Stimulated activated CD8-positive, alpha-beta memory T cell treated with anti-CD3 and anti-CD28 coated beads, Interleukin-4, amount 100 ng/mL, for 48 hours (primary cell): Measurements from ENCODE around the gene PLEKHG4B.
"Not testable (repeated sequence)": the region's sequence is repeated elsewhere in the genome, so short reads cannot be mapped to it uniquely, and the experiment has no call there.

Experiments
- DNase-seq: peaks from one replicate; pipeline ENCODE4 v3.0.0-alpha.2; 2020

PLEKHG4B gene

GRCh38 chr5:206927-207536 lies 115.1 kb downstream of the PLEKHG4B start:
- no peak for DNase-seq

GRCh38 chr5:207599-207998 lies 115.6 kb downstream of the PLEKHG4B start:
- no peak for DNase-seq

DNA sequence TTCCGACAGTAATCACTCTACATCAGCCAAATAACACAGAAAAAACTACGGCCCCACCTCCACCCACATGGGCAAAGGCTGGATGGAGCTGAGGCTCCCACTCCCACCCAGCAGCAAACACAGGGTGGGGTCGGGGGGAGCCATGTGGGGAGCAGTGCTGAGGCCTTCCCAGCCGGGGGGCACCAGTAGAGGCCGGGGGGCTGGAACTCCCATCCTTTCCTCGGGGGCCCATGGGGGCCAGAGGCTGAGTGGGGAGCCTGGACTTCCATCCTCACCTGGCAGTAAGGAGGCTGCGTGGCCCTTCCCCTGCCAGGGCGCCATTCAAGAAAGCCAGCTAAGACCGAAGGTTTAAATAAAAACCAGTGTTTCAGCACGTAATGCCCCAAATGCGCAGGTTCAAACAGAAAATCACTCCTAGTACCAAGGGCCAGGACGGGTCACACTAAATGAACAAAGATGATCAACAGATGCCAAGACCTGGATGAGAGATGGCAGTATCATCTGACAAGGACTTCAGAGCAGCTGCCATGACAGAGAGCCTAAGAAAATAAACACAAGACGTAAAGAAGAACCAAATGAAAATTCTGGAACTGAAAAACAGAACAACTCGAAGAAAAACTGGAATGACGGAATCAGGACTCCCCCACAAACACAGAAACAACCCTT lies 116.6 kb downstream of the PLEKHG4B start:
- no peak for DNase-seq

GRCh38 chr5:213803-214395 lies 121.9 kb downstream of the PLEKHG4B start:
- peak; percentile 21 for DNase-seq

DNA sequence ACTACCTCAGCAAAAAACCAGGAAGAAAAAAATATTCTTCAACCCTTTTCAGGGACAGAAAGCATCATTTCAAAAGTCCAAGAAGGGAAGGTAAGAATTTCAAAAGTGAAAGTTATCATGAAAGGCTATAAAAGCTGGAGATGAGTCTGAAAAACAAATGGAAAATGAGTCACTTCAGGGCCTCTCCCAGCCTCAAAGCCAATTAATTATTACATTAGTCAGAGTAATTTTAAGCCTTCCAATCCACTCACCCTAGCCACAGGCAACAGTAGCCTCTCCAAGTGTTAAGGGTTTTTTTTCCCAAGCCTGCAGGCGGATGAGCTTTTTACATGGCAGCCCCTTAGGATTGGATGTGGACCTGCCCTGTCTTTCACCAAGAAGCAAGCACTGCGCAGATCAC lies 123.3 kb downstream of the PLEKHG4B start:
- DNase-seq = peak; percentile 8

DNA sequence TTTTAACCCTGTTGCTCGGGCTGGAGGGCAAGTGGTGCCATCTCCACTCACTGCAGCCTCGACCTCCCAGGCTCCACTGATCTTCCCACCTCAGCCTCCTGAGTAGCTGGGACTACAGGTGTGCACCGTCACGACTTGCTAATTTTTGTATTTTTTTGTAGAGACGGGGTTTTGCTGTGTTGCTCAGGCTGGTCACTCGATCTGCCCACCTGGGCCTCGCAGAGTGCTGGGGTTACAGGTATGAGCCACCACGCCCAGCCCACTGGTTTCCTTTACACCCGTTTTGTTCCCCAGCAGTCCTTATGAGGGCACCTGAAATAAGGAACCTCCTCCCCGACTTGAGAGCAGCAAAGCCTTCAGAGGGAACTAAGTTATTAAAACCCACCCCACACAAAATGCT lies 124.1 kb downstream of the PLEKHG4B start:
- DNase-seq = not testable (repeated sequence)

DNA sequence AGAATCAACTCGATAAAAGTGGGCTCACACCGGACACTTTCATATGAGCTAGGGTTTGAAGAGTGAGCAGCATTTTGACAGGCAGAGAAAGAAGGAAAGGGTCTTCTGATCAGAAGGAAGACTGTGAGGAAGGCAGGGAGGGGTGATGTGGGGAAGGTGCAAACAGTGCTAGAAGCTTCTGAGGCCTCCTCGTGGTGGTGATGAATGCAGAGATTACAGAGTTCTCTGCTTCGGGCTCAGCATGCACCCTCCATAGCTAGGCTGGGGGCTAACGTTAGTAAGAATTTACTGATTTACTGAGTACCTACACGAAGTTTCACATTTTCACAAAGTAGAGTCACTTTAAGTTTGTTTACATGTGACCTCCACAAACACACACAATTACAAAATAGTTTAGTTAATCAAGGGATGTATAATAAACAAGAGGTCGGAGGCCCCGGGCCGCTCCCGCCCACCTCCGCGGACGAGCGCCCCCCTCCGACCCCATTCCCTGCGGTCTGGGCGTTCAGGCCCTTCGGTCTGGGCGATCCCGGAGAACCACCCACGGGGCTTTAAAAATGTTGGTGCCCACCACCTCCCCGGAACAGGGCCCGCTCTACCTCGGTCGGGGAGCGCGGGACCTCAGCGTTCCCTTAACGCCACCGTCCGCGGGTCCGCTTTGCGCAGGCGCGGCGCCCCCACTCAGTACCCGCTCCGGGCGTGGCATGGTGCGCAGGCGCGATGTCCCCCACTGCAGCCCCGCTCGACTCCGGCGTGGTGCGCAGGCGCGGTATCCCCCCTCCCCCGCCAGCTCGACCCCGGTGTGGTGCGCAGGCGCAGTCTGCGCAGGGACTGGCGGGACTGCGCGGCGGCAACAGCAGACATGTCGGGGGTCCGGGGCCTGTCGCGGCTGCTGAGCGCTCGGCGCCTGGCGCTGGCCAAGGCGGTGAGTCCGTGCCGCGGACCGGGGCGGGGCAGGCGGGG lies 125.8 kb downstream of the PLEKHG4B start, which contains the start of the genes CCDC127 and SDHA:
Gene CCDC127 (minus strand): TSS at position 660 of the 963 bp plus-strand sequence. CDS start 1,304 bp downstream, outside the sequence.
Gene SDHA (plus strand): TSS at position 827 of the 963 bp plus-strand sequence. CDS start 36 bp downstream, at position 863.
- peak; percentile 99 for DNase-seq

DNA sequence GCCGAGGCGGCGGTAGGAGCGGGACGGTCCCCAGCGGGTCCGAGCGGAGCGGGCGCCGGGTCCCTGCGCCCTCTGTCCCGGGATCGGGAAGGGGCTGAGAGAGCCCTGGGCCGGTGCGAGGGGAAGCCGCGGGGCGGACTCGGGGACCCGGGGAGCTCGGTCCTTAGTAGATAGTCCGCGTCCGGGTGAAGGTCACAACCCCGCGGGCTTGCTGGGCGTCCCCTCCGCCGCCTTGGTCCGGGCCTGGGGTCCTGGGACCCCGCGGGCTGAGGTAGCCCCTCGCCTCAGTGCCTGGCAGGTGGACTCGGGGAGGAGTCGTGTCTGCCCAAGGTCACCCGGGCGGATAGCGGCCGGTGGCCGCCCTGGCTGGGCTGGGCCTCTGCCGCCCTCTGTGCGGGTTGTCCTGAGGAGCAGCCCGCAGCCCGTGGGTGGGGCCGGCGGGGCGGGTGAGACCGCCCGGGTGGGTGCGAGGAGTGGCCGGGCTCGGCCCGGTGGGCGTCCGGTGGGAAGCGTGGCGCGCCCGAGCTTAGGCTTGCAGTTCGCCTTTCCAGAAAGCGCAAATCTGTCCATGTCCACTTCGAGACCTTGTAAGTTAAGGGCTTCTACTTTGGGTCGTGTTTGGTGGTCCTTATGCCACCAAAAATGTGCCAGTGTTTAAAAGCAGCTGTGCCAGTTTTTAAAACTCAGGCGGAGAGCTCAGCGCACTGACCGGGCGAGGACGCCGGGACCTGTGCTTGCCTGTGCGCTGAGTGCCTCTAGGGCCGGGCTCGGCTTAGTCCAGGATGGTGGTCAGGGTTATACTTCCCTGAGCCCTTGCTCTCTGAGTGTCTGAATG lies 126.7 kb downstream of the PLEKHG4B start:
- peak; percentile 52 for DNase-seq

GRCh38 chr5:219460-219863 lies 127.5 kb downstream of the PLEKHG4B start:
- peak; percentile 45 for DNase-seq

DNA sequence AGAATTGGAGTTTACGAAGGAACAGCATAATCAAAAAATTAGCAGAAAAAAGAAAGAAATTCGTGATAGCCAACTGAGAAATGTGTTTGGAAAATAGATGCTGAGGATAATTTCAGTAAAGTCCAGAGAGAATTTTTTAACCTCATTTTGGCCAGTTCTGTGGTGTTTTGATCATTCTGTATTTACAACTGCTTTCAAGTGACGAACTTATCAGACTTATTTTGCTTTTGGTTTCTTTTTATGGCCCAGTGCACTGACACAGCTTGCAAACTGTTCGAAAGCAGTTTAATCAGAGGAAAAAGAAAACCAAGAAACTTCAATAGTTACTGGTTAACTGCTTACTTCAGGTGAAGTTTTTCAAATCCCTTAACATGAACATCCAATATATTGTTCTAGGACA lies 128.0 kb downstream of the PLEKHG4B start:
- DNase-seq = no peak

GRCh38 chr5:222951-223715 lies 131.2 kb downstream of the PLEKHG4B start:
- DNase-seq = not testable (repeated sequence)

DNA sequence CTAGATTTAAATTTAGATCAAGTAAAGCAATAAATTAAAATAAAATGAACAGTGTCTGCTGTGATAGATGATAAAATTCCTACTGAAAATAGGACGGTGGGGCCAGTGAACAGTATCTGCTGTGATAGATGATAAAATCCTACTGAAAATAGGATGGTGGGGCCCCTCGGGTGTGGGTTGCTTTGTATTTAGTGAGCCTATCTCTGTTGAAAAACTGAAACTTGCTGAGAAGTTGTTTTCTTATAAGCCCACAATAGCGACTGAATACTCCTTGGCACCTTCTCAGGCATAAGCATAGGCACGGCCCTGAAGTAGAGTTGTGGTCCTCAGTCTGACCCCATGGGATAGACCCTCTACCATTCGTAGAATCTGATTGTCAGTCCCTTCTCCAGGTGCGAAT lies 131.8 kb downstream of the PLEKHG4B start:
- DNase-seq = no peak

DNA sequence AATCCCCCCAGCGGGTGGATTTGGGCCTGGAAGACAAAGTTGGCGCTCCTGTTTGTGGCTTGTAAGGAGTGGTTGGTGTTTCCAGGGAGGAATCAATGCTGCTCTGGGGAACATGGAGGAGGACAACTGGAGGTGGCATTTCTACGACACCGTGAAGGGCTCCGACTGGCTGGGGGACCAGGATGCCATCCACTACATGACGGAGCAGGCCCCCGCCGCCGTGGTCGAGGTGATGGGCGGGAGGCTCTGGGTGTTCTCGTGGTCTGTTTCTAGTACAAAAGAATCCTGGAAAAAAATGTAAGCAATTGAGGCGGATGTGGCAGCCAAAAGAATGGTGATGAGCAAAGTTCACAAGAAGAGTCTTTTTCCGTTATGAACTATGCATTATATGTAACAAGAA lies 133.4 kb downstream of the PLEKHG4B start:
- no peak for DNase-seq

DNA sequence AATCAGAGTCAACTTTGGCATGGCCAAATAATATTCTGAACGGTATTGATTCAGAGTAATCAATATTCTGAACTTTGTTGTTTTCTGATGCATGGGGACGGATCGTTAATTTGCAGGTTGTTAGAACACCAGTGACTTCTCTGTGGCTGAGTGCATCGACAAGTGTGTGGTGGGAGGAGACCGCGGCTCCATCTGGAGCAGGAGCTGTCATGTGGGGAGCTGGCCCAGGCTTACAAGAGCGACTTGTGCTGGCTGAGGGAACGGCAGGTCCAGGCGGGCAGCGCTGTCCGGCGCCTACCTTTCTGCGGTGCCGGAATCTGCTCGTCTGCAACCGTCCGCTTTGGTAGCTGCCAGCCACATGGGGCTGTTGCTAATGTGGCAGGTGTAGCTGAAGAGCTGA lies 135.4 kb downstream of the PLEKHG4B start:
- DNase-seq = not testable (repeated sequence)

DNA sequence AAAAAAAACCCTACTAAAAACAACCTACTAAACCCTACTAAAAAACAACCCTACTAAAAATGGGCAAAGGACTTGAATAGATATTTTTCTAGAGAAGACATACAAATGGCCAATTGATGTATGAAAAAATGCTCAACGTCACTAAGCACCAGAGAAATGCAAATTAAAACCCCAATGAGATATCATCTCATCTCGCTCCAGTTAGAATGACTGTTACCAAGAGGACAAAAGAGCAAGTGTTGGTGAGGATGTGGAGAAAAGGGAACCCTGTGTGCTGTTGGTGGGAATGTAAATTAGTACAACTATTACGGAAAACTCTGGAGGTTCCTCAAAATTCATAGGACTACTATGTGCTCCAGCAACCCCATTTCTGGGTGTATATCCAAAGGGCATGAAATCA lies 136.9 kb downstream of the PLEKHG4B start:
- no peak for DNase-seq

DNA sequence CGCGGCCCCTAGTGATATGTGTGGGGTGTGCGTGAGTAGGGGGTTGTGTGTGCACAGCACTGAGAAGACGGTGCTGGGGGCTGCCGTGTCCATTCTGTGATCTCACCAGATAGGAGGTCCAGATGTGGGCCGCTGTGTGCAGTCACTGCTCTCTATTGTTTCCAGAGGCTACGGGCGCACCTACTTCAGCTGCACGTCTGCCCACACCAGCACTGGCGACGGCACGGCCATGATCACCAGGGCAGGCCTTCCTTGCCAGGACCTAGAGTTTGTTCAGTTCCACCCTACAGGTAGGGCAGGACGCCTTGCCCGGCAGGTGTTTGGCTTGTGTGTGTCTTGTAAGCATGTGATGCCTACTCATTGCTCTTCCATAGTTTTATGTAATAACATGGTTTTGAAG lies 138.7 kb downstream of the PLEKHG4B start:
- no peak for DNase-seq

DNA sequence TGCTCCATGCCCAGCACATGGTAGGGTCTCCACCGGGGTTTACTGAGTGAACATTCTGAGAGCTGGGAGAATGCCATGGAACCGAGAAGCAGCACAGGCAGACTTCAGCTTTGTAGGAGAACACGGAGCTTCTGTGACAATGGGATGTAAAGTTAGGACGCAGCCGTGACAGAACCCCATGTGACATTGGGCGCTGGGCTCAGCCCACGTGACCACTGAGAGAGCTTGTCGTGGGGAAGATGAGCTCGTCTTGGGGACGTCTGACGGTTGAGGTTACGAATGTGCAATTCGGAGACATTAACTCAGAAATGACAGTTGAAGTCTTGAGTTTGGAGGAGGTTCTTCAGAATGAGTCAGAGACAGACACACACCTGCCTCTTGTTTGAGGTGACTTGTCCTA lies 139.7 kb downstream of the PLEKHG4B start:
- DNase-seq = no peak

- not testable (repeated sequence) for DNase-seq
Measured at GRCh38 chr5:233426-233825, 141.5 kb downstream of the PLEKHG4B start.

- no peak for DNase-seq
Measured at GRCh38 chr5:234450-234849, 142.5 kb downstream of the PLEKHG4B start.

DNA sequence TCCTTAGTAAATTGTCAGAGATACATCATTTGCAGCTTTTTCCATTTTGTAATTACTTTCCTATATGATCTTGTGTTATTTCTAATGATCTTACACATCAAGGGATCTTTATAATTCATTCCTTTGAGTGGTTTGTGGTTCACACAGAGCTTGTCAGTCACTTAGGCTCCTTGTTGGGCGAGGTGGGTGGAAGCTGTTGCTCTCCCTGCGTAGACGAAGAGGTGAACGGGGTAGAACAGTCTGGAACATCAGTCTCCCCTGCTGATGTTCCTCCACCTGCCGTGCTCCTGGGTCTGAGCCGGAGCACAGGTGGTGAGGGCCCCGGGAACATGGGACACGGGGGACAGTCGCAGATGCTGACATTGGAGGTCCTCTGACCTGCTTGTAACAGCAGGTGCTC lies 143.6 kb downstream of the PLEKHG4B start:
- DNase-seq = not testable (repeated sequence)

DNA sequence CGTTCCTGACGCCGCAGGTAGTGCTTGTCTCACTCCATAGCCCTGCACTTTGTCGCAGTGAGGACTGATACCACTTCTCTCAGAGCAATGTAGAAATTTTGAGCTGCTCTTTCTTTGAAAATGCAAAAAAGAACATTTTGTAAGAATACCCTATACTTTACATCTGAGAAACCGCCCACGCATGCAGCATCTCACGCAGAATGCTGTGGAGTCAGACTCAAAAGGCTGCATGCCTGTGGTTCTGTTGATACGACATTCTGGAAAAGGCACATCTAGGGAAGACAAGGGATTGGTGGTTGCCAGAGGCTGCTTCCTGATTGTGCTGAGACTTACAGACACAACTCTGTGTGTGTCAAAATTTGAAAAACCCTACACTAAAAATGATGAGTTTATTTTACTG lies 146.0 kb downstream of the PLEKHG4B start:
- not testable (repeated sequence) for DNase-seq
